HepG2 (cell line): ENCODE measurements around the gene THOC6. TPM values are rescaled to one million over a fixed set of nuclear protein-coding genes. Genes with fewer than 3 reads are reported as not detected.

Experiments
- SAP130 ChIP-seq: IDR thresholded peaks from 2 replicates; pipeline ENCODE4 v1.6.1; 2016; ENCODE audit warnings: low read depth
- ZFAT ChIP-seq: sonication (generic); formaldehyde crosslinking; conservative IDR thresholded peaks from 2 replicates; pipeline ENCODE4 v1.8.1; 2023; ENCODE audit warnings: missing genetic modification reagents, inconsistent platforms
- ZFY ChIP-seq: sonication (generic); formaldehyde crosslinking; IDR thresholded peaks from 2 replicates; pipeline ENCODE4 v1.4.0; 2020; ENCODE audit warnings: missing genetic modification reagents
- polyA plus RNA-seq, 8 experiments: library from polyadenylated mRNA; depleted of rRNA in 3 of 8; stranded (reverse) in 7 of 8; unstranded in 1 of 8; fragments of >200 nt; fragmentation: Illumina TruSeq in 4 of 8; extraction: Trizol in 4 of 8; gene quantifications; 2 replicates each; pipeline versions ENCODE4 v1.2.1 to v1.2.3, GENCODE V29; 2011 to 2016; ENCODE audit warnings: low read depth in 4 of 8, missing spikeins in 1 of 8, mixed read lengths in 1 of 8; ENCODE audit not compliant: insufficient read depth in 1 of 8
- total RNA-seq, 5 experiments: library from RNA; depleted of rRNA; stranded (reverse); fragments of >200 nt; fragmentation: Illumina TruSeq; extraction: Trizol; gene quantifications; 2 replicates each; pipeline ENCODE4 v1.2.3, GENCODE V29; 2016; ENCODE audit warnings: low read depth in 1 of 5
- TF ChIP-seq, protein P1 (sequence below): sonication (generic); formaldehyde crosslinking; IDR thresholded peaks from 2 replicates; pipeline ENCODE4 v1.4.0; 2020; ENCODE audit warnings: mild to moderate bottlenecking, missing genetic modification reagents
- TF ChIP-seq, protein P2 (sequence below): sonication (generic); formaldehyde crosslinking; IDR thresholded peaks from 2 replicates; pipeline ENCODE4 v1.4.0; 2020; ENCODE audit warnings: missing genetic modification reagents
- TF ChIP-seq, protein P3 (sequence below): sonication (generic); formaldehyde crosslinking; IDR thresholded peaks from 2 replicates; pipeline ENCODE4 v1.4.0; 2020; ENCODE audit warnings: missing genetic modification reagents
- TF ChIP-seq, protein P4 (sequence below): sonication (generic); formaldehyde crosslinking; IDR thresholded peaks from 2 replicates; pipeline ENCODE4 v1.5.0; 2020; ENCODE audit warnings: missing genetic modification reagents
- TF ChIP-seq, protein P5 (sequence below): sonication (generic); formaldehyde crosslinking; IDR thresholded peaks from 2 replicates; pipeline ENCODE4 v1.8.1; 2023; ENCODE audit warnings: mild to moderate bottlenecking, missing genetic modification reagents

Gene THOC6
- total and polyA plus RNA-seq, 2 of the 13 experiments (the other 11 are each of a cell fraction or from before 2014, with no cell fraction given): 32.1 to 37.0 TPM

DNA sequence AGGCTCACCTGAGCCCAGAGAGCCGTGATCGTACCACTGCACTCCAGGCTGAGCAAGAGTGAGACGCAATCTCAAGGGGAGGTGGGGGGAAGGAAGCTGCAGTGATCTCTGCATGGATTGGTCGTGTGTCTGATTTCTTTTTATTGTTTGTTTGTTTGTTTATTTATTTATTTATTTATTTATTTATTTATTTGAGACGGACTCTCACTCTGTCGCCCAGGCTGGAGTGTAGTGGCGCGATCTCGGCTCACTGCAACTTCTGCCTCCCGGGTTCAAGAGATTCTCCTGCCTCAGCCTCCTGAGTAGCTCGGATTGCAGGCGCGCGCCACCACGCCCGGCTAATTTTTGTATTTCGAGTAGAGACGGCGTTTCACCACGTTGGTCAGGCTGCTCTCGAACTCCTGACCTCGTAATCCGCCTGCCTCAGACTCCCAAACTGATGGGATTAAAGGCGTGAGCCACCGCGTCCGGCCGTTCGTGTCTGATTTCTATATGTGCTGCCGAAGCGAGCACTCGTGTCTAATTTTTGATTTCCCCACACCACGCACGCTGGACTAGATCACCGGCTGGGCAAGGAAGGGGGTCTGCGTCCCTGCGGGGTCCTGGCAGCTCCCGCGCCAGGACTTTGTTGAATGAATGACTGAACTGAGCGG, 4.1 kb upstream of the THOC6 start (continued):
- TF ChIP-seq, protein P1, sequence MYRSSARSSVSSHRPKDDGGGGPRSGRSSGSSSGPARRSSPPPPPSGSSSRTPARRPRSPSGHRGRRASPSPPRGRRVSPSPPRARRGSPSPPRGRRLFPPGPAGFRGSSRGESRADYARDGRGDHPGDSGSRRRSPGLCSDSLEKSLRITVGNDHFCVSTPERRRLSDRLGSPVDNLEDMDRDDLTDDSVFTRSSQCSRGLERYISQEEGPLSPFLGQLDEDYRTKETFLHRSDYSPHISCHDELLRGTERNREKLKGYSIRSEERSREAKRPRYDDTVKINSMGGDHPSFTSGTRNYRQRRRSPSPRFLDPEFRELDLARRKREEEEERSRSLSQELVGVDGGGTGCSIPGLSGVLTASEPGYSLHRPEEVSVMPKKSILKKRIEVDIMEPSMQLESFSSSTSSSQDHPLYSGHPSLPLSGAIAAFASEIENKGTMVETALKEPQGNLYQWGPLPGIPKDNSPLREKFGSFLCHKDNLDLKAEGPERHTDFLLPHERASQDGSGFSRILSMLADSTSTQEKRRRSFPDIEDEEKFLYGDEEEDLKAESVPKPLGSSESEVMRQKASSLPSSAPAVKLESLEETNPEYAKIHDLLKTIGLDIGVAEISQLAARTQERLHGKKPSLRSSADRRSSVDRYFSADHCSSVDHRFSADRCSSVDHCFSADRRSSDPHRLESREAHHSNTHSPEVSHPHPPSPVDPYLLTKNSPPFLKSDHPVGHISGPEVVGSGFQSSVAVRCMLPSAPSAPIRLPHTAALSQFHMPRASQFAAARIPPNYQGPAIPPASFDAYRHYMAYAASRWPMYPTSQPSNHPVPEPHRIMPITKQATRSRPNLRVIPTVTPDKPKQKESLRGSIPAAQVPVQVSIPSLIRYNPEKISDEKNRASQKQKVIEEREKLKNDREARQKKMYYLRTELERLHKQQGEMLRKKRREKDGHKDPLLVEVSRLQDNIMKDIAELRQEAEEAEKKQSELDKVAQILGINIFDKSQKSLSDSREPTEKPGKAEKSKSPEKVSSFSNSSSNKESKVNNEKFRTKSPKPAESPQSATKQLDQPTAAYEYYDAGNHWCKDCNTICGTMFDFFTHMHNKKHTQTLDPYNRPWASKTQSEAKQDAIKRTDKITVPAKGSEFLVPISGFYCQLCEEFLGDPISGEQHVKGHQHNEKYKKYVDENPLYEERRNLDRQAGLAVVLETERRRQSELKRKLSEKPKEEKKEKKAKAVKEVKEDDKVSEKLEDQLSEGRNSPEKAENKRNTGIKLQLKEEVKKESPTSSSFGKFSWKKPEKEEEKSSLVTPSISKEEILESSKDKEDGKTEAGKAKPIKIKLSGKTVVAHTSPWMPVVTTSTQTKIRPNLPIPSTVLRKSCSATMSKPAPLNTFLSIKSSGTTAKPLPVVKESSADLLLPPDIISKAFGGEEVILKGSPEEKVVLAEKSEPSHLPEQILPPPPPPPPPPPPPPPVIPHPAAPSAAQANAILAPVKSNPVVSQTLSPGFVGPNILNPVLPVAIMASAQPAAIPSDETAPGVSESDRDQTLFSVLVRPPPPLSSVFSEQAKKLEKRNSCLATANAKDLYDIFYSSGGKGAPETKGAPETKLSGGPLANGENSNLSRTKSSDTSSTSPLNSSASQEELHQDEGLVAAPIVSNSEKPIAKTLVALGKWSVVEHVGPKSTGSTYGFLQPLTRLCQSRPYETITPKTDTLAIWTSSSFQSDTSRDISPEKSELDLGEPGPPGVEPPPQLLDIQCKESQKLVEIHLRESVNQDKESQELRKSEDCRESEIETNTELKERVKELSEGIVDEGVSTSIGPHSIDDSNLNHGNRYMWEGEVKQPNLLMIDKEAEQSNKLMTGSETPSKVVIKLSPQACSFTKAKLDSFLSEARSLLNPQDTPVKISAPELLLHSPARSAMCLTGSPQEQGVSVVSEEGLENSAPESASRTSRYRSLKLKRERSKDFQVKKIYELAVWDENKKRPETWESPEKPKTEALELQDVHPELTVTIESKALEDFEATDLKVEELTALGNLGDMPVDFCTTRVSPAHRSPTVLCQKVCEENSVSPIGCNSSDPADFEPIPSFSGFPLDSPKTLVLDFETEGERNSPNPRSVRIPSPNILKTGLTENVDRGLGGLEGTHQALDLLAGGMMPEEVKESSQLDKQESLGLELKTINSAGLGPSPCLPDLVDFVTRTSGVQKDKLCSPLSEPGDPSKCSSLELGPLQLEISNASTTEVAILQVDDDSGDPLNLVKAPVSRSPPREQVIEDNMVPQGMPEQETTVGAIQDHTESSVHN (CRISPR knock-in tag): no peak
- TF ChIP-seq, protein P2, sequence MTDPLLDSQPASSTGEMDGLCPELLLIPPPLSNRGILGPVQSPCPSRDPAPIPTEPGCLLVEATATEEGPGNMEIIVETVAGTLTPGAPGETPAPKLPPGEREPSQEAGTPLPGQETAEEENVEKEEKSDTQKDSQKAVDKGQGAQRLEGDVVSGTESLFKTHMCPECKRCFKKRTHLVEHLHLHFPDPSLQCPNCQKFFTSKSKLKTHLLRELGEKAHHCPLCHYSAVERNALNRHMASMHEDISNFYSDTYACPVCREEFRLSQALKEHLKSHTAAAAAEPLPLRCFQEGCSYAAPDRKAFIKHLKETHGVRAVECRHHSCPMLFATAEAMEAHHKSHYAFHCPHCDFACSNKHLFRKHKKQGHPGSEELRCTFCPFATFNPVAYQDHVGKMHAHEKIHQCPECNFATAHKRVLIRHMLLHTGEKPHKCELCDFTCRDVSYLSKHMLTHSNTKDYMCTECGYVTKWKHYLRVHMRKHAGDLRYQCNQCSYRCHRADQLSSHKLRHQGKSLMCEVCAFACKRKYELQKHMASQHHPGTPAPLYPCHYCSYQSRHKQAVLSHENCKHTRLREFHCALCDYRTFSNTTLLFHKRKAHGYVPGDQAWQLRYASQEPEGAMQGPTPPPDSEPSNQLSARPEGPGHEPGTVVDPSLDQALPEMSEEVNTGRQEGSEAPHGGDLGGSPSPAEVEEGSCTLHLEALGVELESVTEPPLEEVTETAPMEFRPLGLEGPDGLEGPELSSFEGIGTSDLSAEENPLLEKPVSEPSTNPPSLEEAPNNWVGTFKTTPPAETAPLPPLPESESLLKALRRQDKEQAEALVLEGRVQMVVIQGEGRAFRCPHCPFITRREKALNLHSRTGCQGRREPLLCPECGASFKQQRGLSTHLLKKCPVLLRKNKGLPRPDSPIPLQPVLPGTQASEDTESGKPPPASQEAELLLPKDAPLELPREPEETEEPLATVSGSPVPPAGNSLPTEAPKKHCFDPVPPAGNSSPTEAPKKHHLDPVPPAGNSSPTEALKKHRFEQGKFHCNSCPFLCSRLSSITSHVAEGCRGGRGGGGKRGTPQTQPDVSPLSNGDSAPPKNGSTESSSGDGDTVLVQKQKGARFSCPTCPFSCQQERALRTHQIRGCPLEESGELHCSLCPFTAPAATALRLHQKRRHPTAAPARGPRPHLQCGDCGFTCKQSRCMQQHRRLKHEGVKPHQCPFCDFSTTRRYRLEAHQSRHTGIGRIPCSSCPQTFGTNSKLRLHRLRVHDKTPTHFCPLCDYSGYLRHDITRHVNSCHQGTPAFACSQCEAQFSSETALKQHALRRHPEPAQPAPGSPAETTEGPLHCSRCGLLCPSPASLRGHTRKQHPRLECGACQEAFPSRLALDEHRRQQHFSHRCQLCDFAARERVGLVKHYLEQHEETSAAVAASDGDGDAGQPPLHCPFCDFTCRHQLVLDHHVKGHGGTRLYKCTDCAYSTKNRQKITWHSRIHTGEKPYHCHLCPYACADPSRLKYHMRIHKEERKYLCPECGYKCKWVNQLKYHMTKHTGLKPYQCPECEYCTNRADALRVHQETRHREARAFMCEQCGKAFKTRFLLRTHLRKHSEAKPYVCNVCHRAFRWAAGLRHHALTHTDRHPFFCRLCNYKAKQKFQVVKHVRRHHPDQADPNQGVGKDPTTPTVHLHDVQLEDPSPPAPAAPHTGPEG: no peak
- TF ChIP-seq, protein P3, sequence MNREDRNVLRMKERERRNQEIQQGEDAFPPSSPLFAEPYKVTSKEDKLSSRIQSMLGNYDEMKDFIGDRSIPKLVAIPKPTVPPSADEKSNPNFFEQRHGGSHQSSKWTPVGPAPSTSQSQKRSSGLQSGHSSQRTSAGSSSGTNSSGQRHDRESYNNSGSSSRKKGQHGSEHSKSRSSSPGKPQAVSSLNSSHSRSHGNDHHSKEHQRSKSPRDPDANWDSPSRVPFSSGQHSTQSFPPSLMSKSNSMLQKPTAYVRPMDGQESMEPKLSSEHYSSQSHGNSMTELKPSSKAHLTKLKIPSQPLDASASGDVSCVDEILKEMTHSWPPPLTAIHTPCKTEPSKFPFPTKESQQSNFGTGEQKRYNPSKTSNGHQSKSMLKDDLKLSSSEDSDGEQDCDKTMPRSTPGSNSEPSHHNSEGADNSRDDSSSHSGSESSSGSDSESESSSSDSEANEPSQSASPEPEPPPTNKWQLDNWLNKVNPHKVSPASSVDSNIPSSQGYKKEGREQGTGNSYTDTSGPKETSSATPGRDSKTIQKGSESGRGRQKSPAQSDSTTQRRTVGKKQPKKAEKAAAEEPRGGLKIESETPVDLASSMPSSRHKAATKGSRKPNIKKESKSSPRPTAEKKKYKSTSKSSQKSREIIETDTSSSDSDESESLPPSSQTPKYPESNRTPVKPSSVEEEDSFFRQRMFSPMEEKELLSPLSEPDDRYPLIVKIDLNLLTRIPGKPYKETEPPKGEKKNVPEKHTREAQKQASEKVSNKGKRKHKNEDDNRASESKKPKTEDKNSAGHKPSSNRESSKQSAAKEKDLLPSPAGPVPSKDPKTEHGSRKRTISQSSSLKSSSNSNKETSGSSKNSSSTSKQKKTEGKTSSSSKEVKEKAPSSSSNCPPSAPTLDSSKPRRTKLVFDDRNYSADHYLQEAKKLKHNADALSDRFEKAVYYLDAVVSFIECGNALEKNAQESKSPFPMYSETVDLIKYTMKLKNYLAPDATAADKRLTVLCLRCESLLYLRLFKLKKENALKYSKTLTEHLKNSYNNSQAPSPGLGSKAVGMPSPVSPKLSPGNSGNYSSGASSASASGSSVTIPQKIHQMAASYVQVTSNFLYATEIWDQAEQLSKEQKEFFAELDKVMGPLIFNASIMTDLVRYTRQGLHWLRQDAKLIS: no peak
- TF ChIP-seq, protein P4, sequence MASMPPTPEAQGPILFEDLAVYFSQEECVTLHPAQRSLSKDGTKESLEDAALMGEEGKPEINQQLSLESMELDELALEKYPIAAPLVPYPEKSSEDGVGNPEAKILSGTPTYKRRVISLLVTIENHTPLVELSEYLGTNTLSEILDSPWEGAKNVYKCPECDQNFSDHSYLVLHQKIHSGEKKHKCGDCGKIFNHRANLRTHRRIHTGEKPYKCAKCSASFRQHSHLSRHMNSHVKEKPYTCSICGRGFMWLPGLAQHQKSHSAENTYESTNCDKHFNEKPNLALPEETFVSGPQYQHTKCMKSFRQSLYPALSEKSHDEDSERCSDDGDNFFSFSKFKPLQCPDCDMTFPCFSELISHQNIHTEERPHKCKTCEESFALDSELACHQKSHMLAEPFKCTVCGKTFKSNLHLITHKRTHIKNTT (CRISPR knock-in tag): no peak
- TF ChIP-seq ZFY (CRISPR knock-in tag): no peak; the same call in 1 of the 2 replicates
- TF ChIP-seq SAP130 (CRISPR knock-in tag): 0 out of 2 replicates have a peak, but pooled peaks have one; percentile 6
- TF ChIP-seq ZFAT (CRISPR knock-in tag): no peak
- TF ChIP-seq, protein P5, sequence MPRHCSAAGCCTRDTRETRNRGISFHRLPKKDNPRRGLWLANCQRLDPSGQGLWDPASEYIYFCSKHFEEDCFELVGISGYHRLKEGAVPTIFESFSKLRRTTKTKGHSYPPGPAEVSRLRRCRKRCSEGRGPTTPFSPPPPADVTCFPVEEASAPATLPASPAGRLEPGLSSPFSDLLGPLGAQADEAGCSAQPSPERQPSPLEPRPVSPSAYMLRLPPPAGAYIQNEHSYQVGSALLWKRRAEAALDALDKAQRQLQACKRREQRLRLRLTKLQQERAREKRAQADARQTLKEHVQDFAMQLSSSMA: peak; percentile 74
